CD4-positive, alpha-beta T cell treated with Interleukin-21 for 1 hour (primary cell): ENCODE results near the gene DPH2.

Experiments
- DNase-seq: peaks from one replicate; pipeline ENCODE4 v3.0.0-alpha.2; 2020

Gene DPH2, protein sequence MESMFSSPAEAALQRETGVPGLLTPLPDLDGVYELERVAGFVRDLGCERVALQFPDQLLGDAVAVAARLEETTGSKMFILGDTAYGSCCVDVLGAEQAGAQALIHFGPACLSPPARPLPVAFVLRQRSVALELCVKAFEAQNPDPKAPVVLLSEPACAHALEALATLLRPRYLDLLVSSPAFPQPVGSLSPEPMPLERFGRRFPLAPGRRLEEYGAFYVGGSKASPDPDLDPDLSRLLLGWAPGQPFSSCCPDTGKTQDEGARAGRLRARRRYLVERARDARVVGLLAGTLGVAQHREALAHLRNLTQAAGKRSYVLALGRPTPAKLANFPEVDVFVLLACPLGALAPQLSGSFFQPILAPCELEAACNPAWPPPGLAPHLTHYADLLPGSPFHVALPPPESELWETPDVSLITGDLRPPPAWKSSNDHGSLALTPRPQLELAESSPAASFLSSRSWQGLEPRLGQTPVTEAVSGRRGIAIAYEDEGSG

GRCh38 chr1:43969746-43970466, at the start of gene DPH2:
Gene DPH2, plus strand, starts transcription at chr1:43970010. Its CDS starts 166 bp downstream, at chr1:43970176.
- peak; percentile 96 for DNase-seq

- no peak for DNase-seq
Measured at GRCh38 chr1:43921022-43921421, 48.8 kb upstream of the DPH2 start.

DNA sequence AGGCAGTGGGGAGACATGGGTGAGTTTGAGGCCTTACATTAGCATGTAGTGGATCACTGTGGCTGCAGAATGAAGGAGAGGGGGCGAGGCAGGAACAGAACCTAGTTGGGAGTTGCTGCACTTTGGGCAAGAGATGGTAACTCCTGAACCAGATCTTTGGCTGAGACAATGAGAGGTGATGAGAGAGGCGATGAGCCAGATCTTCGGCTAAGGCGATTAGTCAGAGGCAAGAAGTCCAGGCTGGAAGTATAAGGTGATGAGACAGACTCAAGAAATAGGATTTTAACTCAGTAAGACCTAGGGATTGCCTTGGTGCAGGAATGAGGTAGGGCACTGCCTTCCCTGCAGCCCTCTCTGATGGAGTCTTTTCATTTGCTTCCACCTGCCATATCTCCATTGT, 45.3 kb upstream of the DPH2 start:
- no peak for DNase-seq

GRCh38 chr1:43925846-43926245, 44.0 kb upstream of the DPH2 start:
- no peak for DNase-seq

GRCh38 chr1:43930168-43930948, 39.5 kb upstream of the DPH2 start:
- DNase-seq = no peak

GRCh38 chr1:43930949-43931275, 38.9 kb upstream of the DPH2 start:
- DNase-seq = no peak

- DNase-seq = no peak
Measured at GRCh38 chr1:43931711-43932660, 37.8 kb upstream of the DPH2 start.

GRCh38 chr1:43932786-43933385, 36.9 kb upstream of the DPH2 start:
- DNase-seq = no peak

GRCh38 chr1:43933386-43934100, 36.3 kb upstream of the DPH2 start, which contains the start of gene ARTN:
Gene ARTN, plus strand, starts transcription at chr1:43933801. Its CDS starts 1,856 bp downstream, at chr1:43935657.
- DNase-seq = no peak

DNA sequence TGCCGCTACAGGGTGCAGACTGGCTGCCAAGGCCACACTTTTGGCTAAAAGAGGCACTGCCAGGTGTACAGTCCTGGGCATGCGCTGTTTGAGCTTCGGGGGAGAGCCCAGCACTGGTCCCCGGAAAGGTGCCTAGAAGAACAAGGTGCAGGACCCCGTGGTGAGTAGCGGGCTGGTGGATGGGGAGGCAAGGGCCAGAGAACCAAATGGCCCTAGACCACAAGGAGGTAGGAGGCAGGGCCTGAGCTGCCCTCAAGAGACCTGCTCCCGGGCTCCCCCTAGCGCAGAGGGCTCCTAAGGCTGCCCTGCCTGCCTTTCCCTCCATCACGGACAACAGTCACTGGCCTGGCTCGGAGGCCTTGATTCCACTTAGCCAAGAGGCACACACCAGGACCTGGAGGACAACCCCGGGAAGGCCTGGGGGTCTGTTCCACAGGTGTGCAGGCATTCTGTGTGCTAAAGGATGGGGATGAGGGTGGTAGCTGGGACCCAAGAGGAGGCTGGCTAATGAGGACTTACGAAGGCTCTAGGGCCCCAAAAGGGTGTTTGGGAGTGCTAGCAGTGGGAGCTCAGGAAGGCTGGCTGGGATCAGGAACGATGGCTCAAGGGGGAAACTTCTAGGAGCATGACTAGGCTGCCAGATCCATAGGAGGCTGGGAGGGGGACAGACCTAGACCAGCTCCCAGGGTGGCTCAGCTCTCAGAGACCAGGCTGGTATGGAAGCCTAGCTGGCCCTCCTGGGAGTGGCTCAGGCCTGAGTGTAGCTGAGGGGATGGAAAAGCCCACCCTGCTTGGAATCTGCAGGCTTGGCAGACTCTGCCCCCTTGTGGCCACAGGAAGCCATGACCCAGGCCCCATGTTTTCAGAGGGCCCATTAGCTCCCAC, 35.5 kb upstream of the DPH2 start:
- peak; percentile 47 for DNase-seq

DNA sequence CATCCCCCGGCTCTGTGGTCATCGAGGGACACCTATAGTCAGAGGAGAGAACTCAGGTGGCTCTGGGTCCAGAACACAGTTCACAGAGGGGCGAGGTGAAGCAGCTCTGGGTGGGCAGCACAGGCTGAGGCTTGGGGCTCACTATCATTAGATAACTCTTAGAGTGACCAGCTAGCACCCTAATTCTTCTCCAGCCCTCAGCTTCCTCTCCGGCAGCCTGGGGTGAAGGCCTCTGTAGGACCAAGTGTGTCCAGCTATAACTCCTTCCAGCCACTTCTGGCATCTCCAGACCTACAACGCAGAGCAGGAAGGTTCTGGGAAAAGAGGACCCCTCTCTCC, 34.9 kb upstream of the DPH2 start:
- no peak for DNase-seq

- DNase-seq = no peak
Measured at GRCh38 chr1:43935711-43936427, 33.9 kb upstream of the DPH2 start.

DNA sequence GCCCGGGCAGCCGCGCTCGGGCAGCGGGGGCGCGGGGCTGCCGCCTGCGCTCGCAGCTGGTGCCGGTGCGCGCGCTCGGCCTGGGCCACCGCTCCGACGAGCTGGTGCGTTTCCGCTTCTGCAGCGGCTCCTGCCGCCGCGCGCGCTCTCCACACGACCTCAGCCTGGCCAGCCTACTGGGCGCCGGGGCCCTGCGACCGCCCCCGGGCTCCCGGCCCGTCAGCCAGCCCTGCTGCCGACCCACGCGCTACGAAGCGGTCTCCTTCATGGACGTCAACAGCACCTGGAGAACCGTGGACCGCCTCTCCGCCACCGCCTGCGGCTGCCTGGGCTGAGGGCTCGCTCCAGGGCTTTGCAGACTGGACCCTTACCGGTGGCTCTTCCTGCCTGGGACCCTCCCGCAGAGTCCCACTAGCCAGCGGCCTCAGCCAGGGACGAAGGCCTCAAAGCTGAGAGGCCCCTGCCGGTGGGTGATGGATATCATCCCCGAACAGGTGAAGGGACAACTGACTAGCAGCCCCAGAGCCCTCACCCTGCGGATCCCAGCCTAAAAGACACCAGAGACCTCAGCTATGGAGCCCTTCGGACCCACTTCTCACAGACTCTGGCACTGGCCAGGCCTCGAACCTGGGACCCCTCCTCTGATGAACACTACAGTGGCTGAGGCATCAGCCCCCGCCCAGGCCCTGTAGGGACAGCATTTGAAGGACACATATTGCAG, 33.2 kb upstream of the DPH2 start:
- no peak for DNase-seq

DNA sequence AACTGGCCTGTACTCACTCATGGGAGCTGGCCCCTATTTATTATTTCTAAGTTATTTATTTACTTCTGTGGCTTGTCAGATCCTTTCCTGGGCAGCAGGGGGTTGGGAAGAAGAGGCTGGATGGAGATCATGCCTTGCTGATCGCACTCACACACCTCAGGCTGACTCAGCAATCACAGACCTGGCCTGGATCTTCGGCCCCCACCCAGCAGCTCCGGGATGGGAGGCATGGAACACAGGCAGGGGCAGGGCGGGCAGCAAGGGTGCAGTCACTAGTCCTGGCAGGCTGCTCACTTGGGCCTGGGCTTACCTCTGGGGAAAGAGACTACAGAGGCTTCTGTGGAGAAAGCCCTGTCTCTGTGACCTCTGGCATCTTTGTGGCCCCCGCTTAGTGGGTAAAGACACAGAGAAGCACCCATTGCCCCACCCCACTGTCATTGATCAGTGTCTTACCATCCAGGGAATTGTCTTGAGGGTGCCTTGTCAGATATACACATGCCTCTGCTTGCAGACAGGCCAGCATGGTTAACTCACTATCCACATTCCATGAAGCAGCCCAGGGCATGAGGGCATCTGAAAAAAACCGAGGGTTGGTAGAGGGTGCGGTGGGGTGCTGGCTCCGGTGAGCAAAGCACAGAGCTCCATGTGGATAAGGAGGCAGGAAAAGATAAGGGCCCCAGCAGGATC, 32.5 kb upstream of the DPH2 start:
- no peak for DNase-seq

DNA sequence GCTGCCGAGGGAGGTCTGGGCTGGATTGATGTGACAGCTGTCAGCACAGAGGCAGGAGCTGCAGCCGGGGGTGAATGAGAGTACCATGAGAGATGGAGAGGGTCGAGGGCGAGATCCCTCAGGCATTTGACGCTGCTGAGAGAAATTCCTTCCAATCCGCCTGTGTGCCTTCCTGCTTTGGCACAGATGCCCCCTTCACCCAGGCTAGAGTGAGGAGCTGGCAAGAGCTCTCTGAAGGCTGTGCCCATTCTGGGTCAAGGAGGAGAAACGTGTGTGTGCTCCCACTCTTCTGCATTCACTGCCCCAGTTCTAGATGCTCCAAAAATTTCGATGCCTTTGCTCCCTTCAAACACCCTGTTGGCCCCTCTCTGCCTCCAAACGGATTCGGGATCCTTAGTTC, 31.4 kb upstream of the DPH2 start:
- DNase-seq = no peak

DNA sequence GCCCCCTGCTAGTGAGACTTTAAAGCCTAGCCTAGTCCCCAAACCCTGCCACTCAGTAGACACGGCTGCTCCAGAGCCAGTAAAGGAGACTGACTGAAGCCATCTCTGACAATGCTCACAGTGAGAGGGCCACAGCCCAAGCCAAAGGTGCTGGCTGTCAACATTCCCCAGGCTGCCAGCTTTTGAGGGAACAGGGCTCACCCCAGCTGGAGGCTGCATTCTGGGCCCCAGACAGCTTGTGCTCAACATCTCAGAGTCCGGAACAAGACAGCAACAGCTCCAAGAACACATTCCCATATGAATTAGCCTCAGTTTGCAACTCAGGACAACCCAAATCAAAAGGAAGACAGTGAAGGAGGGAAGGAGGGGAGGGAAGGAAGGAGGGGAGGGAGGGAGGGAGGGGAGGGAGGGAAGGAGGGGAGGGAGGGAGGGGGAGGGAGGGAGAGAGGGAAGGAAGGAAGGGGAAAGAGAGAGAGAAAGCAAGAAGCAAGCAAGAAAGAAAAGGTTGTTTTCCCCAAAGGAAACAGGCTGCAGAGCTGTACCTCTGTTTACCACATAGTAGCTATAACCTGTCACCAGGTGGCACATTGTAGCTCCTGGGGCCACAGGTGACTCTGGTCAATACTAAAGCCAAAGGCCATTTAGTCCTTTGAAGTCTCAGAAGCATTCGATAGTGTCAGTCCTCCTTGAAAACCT, 30.8 kb upstream of the DPH2 start:
- no peak for DNase-seq

DNA sequence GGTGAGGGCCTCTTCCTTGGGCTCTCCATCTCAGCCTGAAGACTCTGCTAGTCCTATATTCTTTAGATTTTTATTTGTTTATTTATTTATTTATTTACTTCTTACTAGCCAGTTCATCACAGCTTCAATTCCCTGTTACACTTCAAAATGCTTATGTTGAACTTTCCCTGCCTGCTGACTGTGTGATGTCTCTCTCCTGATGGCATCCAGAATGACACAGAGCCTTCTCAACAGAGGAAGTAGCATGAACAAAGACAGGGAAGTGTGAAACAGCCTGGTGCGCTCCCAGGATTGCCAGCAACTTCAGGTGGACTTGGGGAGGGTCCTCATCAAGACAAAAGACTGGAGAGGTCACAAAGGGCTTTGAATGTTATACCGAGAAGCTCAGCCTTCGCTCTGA, 27.4 kb upstream of the DPH2 start:
- DNase-seq = no peak

GRCh38 chr1:43944860-43945259, 24.9 kb upstream of the DPH2 start:
- no peak for DNase-seq
